Jurkat, Clone E6-1 (cell line): ENCODE data around the gene PACS1.

ENCODE experiments used
- DNase-seq: peaks from one replicate; pipeline ENCODE4 v3.0.0-alpha.2; 2011; ENCODE audit warnings: low read depth, low spot score
- H3K4me3 ChIP-seq: 2 replicates; pipeline ENCODE4 v1.5.1; 2011; ENCODE audit warnings: mild to moderate bottlenecking, low read length, control low read depth, moderate library complexity

PACS1 gene

DNA sequence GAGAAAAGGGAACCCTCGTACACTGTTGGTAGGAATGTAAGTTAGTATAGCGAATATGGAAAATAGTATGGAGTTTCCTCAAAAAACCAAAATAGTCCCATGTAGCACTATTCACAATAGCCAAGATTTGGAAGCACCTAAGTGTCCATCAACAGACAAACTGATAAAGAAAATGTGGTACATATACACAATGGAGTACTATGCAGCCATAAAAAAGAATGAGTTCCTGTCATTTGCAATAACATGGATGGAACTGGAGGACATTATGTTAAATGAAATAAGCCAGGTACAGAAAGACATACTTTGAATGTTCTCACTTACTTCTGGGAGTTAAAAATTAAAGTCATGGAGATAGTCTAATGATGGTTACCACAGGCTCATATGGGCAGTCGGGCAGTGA lies 134.3 kb downstream of the PACS1 start:
- no peak overlapping the region for H3K4me3 ChIP-seq
- DNase-seq = no peak

- H3K4me3 ChIP-seq = no peak overlapping the region
- DNase-seq = no peak
These were observed 137.7 kb downstream of the PACS1 start for GRCh38 chr11:66207816-66208215.

GRCh38 chr11:66211100-66211499 lies 141.0 kb downstream of the PACS1 start:
- no peak for DNase-seq
- no peak overlapping the region for H3K4me3 ChIP-seq

DNA sequence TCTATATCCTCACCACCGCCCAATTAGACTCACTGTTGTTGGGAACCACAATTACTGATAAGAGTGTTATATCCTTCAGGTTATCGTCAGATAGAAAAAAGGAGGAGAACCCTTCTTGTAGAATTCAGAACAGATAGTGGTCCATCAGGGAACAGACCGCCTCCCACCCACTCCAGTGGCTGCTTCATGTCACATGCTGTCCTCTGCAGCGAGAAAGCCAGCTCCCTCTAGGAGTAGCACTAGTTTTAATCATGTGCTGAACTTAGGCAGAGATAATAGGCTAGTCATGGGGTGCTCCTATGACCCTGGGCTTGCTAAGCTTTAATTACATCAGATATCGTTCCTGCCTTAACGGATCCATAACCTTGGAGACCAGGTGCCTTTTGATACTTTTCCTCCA lies 146.8 kb downstream of the PACS1 start:
- H3K4me3 ChIP-seq = no peak overlapping the region
- no peak for DNase-seq

DNA sequence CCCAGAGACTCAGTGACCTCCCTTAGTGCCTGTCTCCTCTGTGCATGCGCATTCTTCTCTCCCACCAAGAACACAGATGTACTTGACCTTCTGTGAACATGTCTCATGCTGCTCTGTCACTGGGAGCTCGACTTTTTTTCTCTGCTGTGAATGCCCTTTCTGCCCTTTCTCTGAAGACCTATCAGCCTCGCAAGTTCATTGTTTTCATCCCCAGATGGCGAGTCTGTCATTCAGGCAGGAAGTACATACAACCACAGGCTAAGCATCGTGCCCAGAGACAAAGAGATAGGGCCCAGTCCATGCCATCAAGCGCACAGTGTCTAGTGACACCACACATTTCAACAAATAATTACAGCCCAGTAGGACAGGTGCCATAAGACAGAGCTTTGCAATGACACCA lies 148.0 kb downstream of the PACS1 start:
- DNase-seq = no peak
- no peak overlapping the region for H3K4me3 ChIP-seq

DNA sequence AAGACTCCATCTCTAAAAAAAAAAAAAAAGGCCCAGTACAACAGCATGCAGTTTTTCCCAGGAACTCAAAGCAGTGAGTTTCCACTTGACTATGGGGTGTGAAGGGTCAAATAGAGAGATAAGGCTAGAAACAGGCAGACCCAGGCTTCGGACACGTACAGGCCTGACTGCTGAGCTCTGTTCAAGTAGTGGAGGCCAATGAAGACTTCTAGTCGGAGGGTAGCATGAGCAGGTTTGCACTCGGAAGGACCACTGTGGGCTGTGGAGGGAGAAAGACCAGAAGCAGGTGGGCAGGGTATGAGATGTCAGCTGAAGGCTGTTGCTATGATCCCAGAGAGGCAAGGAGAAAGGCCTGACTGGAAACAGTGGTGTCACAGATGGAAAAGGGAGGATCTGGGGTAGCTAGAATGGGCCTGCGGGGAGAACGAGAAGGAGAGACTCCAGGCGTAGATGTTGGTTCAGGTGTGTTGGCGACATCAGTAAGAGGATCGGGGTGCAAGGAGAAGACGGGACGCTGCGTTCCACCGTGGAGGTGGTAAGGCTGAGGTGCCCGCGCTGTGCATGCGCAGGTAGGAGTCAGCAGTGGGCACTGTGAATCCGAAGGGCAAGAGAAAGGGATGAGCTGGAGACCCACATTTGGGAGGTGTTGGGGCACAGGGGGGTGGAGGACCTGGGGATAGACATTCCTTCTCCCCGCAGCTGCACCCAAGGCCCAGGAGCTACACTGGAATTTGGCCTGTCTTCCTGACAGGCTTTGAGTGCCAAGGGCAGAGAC lies 149.0 kb downstream of the PACS1 start:
- no peak for DNase-seq
- no peak overlapping the region for H3K4me3 ChIP-seq

GRCh38 chr11:66219846-66220565 lies 149.9 kb downstream of the PACS1 start:
- no peak for DNase-seq
- no peak overlapping the region for H3K4me3 ChIP-seq

DNA sequence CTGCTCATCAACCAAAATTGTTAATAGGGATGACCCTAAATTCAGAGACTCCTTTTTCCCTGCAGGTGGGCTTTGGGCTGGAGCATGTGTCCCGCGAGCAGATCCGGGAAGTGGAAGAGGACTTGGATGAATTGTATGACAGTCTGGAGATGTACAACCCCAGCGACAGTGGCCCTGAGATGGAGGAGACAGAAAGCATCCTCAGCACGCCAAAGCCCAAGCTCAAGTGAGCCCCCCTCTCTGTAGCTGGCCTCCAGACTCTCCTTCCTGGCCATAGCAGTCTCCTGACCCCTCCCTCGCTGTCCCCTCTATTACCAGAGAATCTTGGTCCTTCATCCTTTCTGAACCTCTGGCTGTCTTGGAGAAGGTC lies 150.5 kb downstream of the PACS1 start:
- H3K4me3 ChIP-seq = no peak overlapping the region

DNA sequence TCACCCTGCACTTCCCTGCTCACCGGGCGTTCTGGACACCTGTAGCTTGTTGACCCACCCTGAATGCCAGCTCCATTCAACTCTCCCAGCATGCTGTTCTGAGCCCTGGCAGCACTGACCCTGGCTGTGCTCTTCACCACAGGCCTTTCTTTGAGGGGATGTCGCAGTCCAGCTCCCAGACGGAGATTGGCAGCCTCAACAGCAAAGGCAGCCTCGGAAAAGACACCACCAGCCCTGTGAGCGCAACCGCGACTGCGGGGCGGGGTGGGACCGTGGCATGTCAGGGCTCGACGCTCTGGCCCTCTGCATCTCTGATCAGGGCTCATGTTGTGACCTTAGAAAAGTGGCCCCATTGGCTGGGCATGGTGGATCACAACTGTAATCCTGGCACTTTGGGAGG lies 150.9 kb downstream of the PACS1 start:
- no peak overlapping the region for H3K4me3 ChIP-seq

More for the DNA sequence above, 150.5 kb downstream of the PACS1 start:
- no peak for DNase-seq

DNA sequence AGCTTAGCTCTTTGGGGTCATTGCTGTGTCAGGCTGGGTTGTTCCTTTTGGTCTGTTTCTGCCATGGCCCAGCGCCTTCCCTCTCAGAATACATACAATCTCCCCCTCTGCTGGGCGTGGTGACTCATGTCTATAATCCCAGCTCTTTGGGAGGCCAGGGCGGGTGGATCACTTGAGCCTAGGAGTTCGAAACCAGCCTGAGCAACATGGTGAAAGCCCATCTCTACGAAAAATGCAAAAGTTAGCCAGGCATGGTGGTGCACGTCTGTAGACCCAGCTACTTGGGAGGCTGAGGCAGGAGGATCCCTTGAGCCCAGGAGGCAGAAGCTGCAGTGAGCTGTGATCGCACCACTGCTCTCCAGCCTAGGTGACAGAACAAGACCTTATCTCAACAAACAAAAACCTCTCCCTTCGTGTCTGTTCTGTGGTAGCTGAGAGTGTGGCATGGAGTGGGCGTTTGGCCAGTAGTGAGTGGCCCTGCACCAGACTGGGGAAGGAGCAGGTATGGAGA lies 151.7 kb downstream of the PACS1 start:
- H3K4me3 ChIP-seq = no peak overlapping the region
- no peak for DNase-seq

More for the DNA sequence above, 150.9 kb downstream of the PACS1 start:
- no peak for DNase-seq

GRCh38 chr11:66222358-66223149 lies 152.5 kb downstream of the PACS1 start:
- peak; percentile 92 for DNase-seq
- no peak overlapping the region for H3K4me3 ChIP-seq

DNA sequence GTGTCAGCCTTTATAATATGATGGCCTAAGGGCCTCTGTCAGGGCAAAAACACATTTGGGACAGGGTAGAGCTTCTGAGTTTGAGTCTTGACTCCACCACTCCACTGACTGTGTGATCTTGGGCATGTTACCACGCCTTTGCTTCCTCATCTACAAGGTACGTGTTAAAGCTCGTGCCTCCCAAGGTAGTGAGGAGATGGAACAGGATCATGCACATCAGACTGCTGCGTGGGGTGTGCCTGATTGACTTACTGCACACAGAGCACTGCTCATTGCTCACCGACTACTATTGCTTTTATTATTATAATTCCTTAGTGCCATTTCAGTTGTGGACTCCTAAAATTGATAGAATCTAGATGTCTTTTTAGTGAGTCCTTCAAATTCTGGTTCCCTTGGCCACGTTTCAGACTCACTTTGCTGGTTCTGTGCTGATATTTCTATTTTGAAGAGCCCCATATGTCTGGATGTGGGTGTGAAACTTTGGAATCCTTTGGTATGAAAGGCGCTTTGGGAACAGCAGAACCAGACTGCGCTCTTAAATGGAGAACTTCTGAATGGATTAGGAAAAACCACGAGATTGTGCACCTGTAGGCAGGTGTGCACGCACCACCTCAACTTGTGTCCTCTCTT lies 154.3 kb downstream of the PACS1 start:
- DNase-seq = no peak
- H3K4me3 ChIP-seq = no peak overlapping the region

DNA sequence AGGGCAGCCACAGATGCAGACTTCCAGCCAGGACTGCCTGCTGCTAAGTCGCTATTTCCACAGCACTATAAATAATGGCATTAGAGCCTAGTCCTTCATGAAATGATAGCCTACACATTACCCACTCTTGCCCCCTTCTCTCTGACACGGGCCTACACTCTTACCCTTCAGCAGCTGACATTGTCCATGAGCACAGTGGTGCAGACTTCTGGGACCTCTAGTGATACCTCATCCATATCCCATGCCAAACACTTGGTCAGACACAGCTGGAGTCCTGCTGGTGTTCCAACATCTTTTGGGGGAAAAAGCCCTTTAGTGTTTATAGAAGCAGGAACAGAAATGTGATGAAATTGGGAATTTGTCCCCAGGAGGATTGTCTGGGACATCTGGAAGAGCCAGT lies 155.0 kb downstream of the PACS1 start:
- no peak for DNase-seq

DNA sequence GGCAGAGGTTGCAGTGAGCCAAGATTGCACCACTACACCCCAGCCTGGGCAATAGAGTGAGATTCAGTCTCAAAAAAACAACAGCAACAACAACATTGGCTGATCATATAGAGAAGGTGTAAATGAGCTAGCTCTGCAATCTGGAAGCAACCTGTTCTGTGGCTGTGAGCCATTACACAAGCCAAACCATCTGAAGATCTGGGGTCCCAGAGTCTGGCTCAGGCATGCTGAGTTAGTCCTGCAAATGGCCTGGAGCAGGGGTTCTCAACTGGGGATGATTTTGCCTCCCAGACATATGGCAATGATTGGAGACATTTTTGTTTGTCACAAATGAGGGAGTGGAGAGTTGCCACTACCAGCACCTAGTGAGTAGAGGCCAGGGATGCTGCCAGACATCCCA lies 156.0 kb downstream of the PACS1 start:
- H3K4me3 ChIP-seq = no peak overlapping the region
- DNase-seq = no peak

More for the DNA sequence above, 155.0 kb downstream of the PACS1 start:
- H3K4me3 ChIP-seq = no peak overlapping the region

GRCh38 chr11:66227700-66228099 lies 157.6 kb downstream of the PACS1 start:
- DNase-seq = no peak
- no peak overlapping the region for H3K4me3 ChIP-seq

DNA sequence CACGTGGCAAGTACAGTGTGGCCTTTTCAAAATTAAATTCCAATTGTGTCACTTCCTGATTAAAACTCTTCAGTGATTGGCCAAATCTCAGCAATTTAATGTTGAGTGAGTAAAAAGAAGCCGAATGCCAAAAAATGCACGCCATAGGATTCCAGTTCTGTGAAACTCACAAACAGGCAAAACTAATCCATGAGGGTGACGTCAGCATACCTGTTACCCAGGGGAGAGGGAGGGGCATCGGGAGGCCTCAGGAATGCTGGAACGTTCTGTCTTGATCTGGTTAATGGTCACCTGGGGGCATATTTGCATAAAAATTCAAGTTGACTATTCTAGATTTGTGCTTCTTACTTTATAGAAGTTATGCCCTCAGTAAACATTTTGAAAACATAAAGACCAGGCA lies 158.4 kb downstream of the PACS1 start:
- no peak overlapping the region for H3K4me3 ChIP-seq
- no peak for DNase-seq

GRCh38 chr11:66230156-66230555 lies 160.1 kb downstream of the PACS1 start:
- no peak for DNase-seq
- no peak overlapping the region for H3K4me3 ChIP-seq

GRCh38 chr11:66230978-66231377 lies 160.9 kb downstream of the PACS1 start:
- H3K4me3 ChIP-seq = no peak overlapping the region
- DNase-seq = no peak

DNA sequence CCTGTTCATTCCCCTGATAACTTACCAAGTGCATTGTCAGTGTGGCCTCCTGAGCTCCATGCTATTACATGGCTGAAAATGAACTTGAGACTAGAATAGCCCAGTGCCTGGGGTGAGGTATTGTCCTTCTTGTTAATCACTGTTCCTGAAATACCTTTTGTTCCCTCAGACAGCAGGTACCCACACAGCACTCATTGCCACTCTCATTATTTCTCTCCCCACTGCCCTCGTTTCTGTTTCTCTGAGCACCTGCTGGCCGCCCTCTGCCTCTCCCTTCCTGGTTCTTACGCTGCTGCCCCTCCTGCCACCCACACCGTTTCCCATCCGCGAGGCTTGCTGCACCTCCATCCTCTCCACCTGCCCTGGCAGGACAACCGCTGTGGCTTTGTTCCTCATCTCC lies 161.5 kb downstream of the PACS1 start:
- no peak for DNase-seq
- no peak overlapping the region for H3K4me3 ChIP-seq
